Activated B cell treated with CpG ODN at 0.5 μM for 24 hours (primary cell): Measurements from ENCODE around the gene SVEP1. TPM values are rescaled to one million over a fixed set of nuclear protein-coding genes. Genes with fewer than 3 reads are reported as not detected.

Experiments
- ATAC-seq: fragments of 200-7000 bp; cut with Tn5 transposase; one replicate; pipeline ENCODE4 v1.10.0; 2021; ENCODE audit warnings: low read depth, mild to moderate bottlenecking, moderate library complexity
- CTCF ChIA-PET: fragments of 350-600 bp; sonication (Branson Sonifier 250); formaldehyde crosslinking; loops from one replicate; lab custom pipeline; 2021; ENCODE audit warnings: antibody characterized with exemption; lab: Charles Lee
- POLR2A ChIA-PET: fragments of 350-600 bp; sonication (Branson Sonifier 250); formaldehyde crosslinking; loops from one replicate; lab custom pipeline; 2021; ENCODE audit warnings: antibody characterized with exemption; lab: Charles Lee
- DNase-seq: peaks from one replicate; pipeline ENCODE4 v3.0.0; 2022
- H3K27ac Mint-ChIP-seq: one replicate; pipeline ENCODE4 v1.8.0; 2020; ENCODE audit warnings: mixed read lengths
- H3K27me3 Mint-ChIP-seq: one replicate; pipeline ENCODE4 v1.8.0; 2021; ENCODE audit warnings: mixed read lengths
- H3K36me3 Mint-ChIP-seq: one replicate; pipeline ENCODE4 v1.8.0; 2021; ENCODE audit warnings: low read depth, mixed read lengths
- H3K4me1 Mint-ChIP-seq: one replicate; pipeline ENCODE4 v1.8.0; 2021; ENCODE audit warnings: mixed read lengths
- H3K4me3 Mint-ChIP-seq: one replicate; pipeline ENCODE4 v1.8.0; 2020; ENCODE audit warnings: mild to moderate bottlenecking, mixed read lengths
- H3K9me3 Mint-ChIP-seq: one replicate; pipeline ENCODE4 v1.8.0; 2020; ENCODE audit warnings: mixed read lengths
- CTCF ChIP-seq: fragments of 200-600 bp; IDR thresholded peaks from one replicate; pipeline ENCODE4 v1.8.0; 2022; ENCODE audit warnings: antibody characterized with exemption, mild to moderate bottlenecking
- intact Hi-C: fragments of 100-400 bp; cut with micrococcal nuclease; formaldehyde crosslinking; loops from one replicate; pipeline ENCODE4 v1.15.1; 2024
- total RNA-seq: library from RNA; stranded (reverse); gene quantifications from 2 replicates; pipeline ENCODE4 v1.2.3, GENCODE V29; 2022

The SVEP1 gene
- total RNA-seq, 1 donor from 2014 or later = not detected

- ChIA-PET CTCF (no interaction called here), POLR2A (no interaction called here)
- ATAC-seq (no peak), DNase-seq (no peak)
- intact Hi-C loops = no loop called here
- Mint-ChIP-seq H3K27ac (no peak overlapping the region), H3K9me3 (no peaks in the 10 kb centered on the region), H3K4me1 (no peaks in the 10 kb centered on the region), H3K36me3 (no peaks in the 10 kb centered on the region), H3K27me3 (peaks cover 7% of the 10 kb centered on the region), H3K4me3 (no peak overlapping the region)
- TF ChIP-seq CTCF = no peak
Observed at GRCh38 chr9:110323818-110324217, 255.7 kb downstream of the SVEP1 start.

GRCh38 chr9:110320651-110321445 is 258.7 kb downstream of the SVEP1 start:
- CTCF ChIA-PET = no interaction called here
- intact Hi-C loops = no loop called here

DNA sequence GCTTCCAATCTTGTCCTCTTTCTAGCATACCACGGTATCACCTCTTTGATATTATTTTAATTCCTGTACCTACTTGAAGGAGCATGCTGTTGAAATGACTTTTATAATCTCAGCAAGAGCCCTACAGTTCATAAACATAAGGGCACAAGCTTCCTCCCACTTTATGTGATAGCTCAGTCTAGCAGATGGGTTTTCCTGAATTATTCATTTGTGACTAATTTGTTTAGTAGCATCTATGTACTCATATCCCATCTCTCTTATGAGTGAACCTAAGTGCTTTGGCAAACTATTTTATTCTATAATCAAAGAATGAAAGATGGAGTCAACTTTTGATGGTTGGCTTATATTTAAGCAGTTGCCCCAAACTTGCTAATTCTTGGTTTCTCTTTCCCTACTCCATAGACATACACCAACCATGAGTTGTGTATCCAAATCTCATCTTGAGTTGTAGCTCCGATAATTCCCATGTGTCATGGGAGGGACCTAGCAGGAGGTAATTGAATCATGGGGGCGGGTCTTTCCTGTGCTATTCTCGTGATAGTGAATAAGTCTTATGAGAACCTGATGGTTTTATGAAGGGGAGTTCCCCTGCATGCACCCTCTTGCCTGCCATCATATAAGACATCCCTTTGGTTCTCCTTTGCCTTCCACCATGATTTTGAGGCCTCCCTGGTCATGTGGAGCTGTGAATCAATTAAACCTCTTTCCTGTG is 259.6 kb downstream of the SVEP1 start:
- no peaks in the 10 kb centered on the region for H3K9me3 Mint-ChIP-seq
- POLR2A ChIA-PET = no interaction called here
- peaks cover 9% of the 10 kb centered on the region for H3K4me1 Mint-ChIP-seq
- peaks cover 7% of the 10 kb centered on the region for H3K27me3 Mint-ChIP-seq
- CTCF ChIA-PET = no interaction called here
- ATAC-seq (no peak), DNase-seq (no peak)
- no peak for TF ChIP-seq CTCF
- H3K27ac Mint-ChIP-seq = no peak overlapping the region
- no peaks in the 10 kb centered on the region for H3K36me3 Mint-ChIP-seq
- intact Hi-C loops = no loop called here
- no peak overlapping the region for H3K4me3 Mint-ChIP-seq

More at GRCh38 chr9:110320651-110321445, 258.7 kb downstream of the SVEP1 start:
- ATAC-seq (no peak), DNase-seq (no peak)
- H3K27ac Mint-ChIP-seq = no peak overlapping the region
- POLR2A ChIA-PET = no interaction called here
- H3K4me3 Mint-ChIP-seq = no peak overlapping the region
- H3K36me3 Mint-ChIP-seq = no peaks in the 10 kb centered on the region
- peaks cover 9% of the 10 kb centered on the region for H3K4me1 Mint-ChIP-seq
- no peaks in the 10 kb centered on the region for H3K9me3 Mint-ChIP-seq
- H3K27me3 Mint-ChIP-seq = peaks cover 7% of the 10 kb centered on the region
- TF ChIP-seq CTCF = no peak

GRCh38 chr9:110317911-110318310 is 261.6 kb downstream of the SVEP1 start:
- CTCF ChIA-PET = no interaction called here
- peaks cover 4% of the 10 kb centered on the region for H3K27me3 Mint-ChIP-seq
- H3K27ac Mint-ChIP-seq = no peak overlapping the region
- ATAC-seq (no peak), DNase-seq (no peak)
- H3K9me3 Mint-ChIP-seq = no peaks in the 10 kb centered on the region
- H3K4me1 Mint-ChIP-seq = peaks cover 9% of the 10 kb centered on the region
- TF ChIP-seq CTCF = no peak
- H3K4me3 Mint-ChIP-seq = no peak overlapping the region
- POLR2A ChIA-PET = no interaction called here
- H3K36me3 Mint-ChIP-seq = no peaks in the 10 kb centered on the region
- intact Hi-C loops = loop anchor here (2.0 kb wide), 1 partner anchor 61 kb away; the partner anchor contains the start of gene TXN
